RWPE1 (cell line): ENCODE data around the gene GLYR1.

Source experiments
- CTCF ChIA-PET: fragments of 350-600 bp; sonication (Branson Sonifier 250); formaldehyde crosslinking; extraction: SDS; loops from one replicate; lab custom pipeline; 2021; lab: Yijun Ruan, JAX
- POLR2A ChIA-PET: fragments of 400-600 bp; formaldehyde crosslinking; extraction: SDS; loops from one replicate; lab custom pipeline; 2020; ENCODE audit warnings: antibody characterized with exemption; ENCODE audit not compliant: low non-redundant PET; lab: Yijun Ruan, JAX
- DNase-seq: peaks from one replicate; pipeline ENCODE4 v3.0.0; 2012; ENCODE audit warnings: low spot score
- H3K27ac ChIP-seq: fragments of 450-650 bp; 2 replicates; pipeline ENCODE4 v1.5.1; 2017
- CTCF ChIP-seq: fragments of 450-650 bp; conservative IDR thresholded peaks from 2 replicates; pipeline ENCODE4 v1.5.1; 2017; ENCODE audit warnings: low read depth, mild to moderate bottlenecking

The GLYR1 gene

GRCh38 chr16:4891886-4892216 lies 44.8 kb upstream of the GLYR1 start:
- peak overlapping the region; percentile 57 for H3K27ac ChIP-seq
- CTCF ChIA-PET, result no interaction called here
- DNase-seq, result no peak
- POLR2A ChIA-PET, result no interaction called here
- TF ChIP-seq CTCF, result no peak

GRCh38 chr16:4891097-4891885 lies 44.2 kb upstream of the GLYR1 start:
- TF ChIP-seq CTCF, result no peak
- ChIA-PET CTCF (interaction anchor here (0.8 kb wide), 1 partner anchor 45 kb away, joined by 6 read pairs; the partner anchor contains the start of gene PPL), POLR2A (no interaction called here)
- peak overlapping the region; percentile 57 for H3K27ac ChIP-seq
- DNase-seq, result no peak

- TF ChIP-seq CTCF, result no peak
- no peak for DNase-seq
- CTCF ChIA-PET, result interaction anchor here (0.8 kb wide), 1 partner anchor 46 kb away, joined by 6 read pairs; the partner anchor contains the start of gene PPL
- POLR2A ChIA-PET, result no interaction called here
- H3K27ac ChIP-seq, result peak overlapping the region; percentile 57
These were observed 43.6 kb upstream of the GLYR1 start for GRCh38 chr16:4890686-4891085.

- POLR2A ChIA-PET, result no interaction called here
- CTCF ChIA-PET, result no interaction called here
These were observed 42.9 kb upstream of the GLYR1 start for GRCh38 chr16:4890026-4890425.

GRCh38 chr16:4888428-4889135 lies 41.5 kb upstream of the GLYR1 start:
- POLR2A ChIA-PET, result no interaction called here
- peak overlapping the region; percentile 57 for H3K27ac ChIP-seq
- CTCF ChIA-PET, result no interaction called here
- DNase-seq, result no peak
- TF ChIP-seq CTCF, result no peak

More at GRCh38 chr16:4890026-4890425, 42.9 kb upstream of the GLYR1 start:
- no peak for DNase-seq
- no peak for TF ChIP-seq CTCF
- peak overlapping the region; percentile 57 for H3K27ac ChIP-seq

- TF ChIP-seq CTCF, result no peak
- CTCF ChIA-PET, result no interaction called here
- H3K27ac ChIP-seq, result peak overlapping the region; percentile 78
- POLR2A ChIA-PET, result no interaction called here
- DNase-seq, result no peak
These were observed 39.1 kb upstream of the GLYR1 start for GRCh38 chr16:4886151-4886550.
